Prostate gland (tissue), 2 donors: ENCODE measurements around the gene PITPNC1. TPM values are rescaled to one million over a fixed set of nuclear protein-coding genes. Genes with fewer than 3 reads are reported as not detected.
A peak's percentile ranks its signal among the peaks of the same experiment; 100 is the strongest.

Source experiments
- DNase-seq: peaks from one replicate; pipeline ENCODE4 v3.0.0-alpha.2; 2019; ENCODE audit warnings: low spot score
- H3K27ac ChIP-seq, 2 donors: fragments of 200-600 bp; sonication (generic); 2 replicates each; pipeline ENCODE4 v1.5.1; 2017 to 2019
- H3K27me3 ChIP-seq: fragments of 200-600 bp; sonication (generic); replicated peaks from 2 replicates; pipeline ENCODE4 v1.5.1; 2019; ENCODE audit not compliant: insufficient read depth
- H3K36me3 ChIP-seq, 2 donors: fragments of 200-600 bp; sonication (generic); 1 replicate in 1 of 2; 2 replicates in 1 of 2; pipeline versions ENCODE4 v1.5.1 to v1.8.1; 2017 to 2019
- H3K4me1 ChIP-seq: fragments of 200-600 bp; sonication (generic); replicated peaks from 2 replicates; pipeline ENCODE4 v1.5.1; 2019
- H3K4me3 ChIP-seq, 2 donors: fragments of 200-600 bp; sonication (generic); 2 replicates each; pipeline ENCODE4 v1.5.1; 2017 to 2019
- H3K9me3 ChIP-seq: fragments of 200-600 bp; sonication (generic); 2 replicates; pipeline ENCODE4 v1.5.1; 2017
- POLR2A ChIP-seq: fragments of 450-650 bp; IDR thresholded peaks from one replicate; pipeline ENCODE4 v1.6.1; 2016; ENCODE audit warnings: antibody characterized with exemption, mild to moderate bottlenecking
- POLR2AphosphoS5 ChIP-seq: sonication (generic); formaldehyde crosslinking; IDR thresholded peaks from one replicate; pipeline ENCODE4 v1.6.1; 2017; ENCODE audit warnings: antibody characterized with exemption
- WGBS: methylation state at CpG from one replicate; pipeline ENCODE4 v1.1.5; 2018; 5-methylcytosine and 5-hydroxymethylcytosine counted together
- intact Hi-C: fragments of 100-400 bp; cut with DNase I; formaldehyde crosslinking; loops from one replicate; pipeline ENCODE4 v1.14.2; 2022
- total RNA-seq, 2 donors: library from RNA; depleted of rRNA; stranded (reverse); fragments of >200 nt; gene quantifications; one replicate each; pipeline ENCODE4 v1.1.0, GENCODE V29; 2016
- TF ChIP-seq, protein P1 (sequence below), 4 experiments: fragments of 200-600 bp in 2 of 4; fragments of 450-650 bp in 2 of 4; sonication (generic) in 2 of 4; IDR thresholded peaks; 1 replicate in 3 of 4; 2 replicates in 1 of 4; pipeline ENCODE4 v1.5.1; 2016 to 2019; ENCODE audit warnings: antibody characterized with exemption in 4 of 4, mild to moderate bottlenecking in 2 of 4, moderate library complexity in 2 of 4

PITPNC1 gene
- total RNA-seq, 2 donors from 2014 or later, result 10.1 to 12.9 TPM

DNA sequence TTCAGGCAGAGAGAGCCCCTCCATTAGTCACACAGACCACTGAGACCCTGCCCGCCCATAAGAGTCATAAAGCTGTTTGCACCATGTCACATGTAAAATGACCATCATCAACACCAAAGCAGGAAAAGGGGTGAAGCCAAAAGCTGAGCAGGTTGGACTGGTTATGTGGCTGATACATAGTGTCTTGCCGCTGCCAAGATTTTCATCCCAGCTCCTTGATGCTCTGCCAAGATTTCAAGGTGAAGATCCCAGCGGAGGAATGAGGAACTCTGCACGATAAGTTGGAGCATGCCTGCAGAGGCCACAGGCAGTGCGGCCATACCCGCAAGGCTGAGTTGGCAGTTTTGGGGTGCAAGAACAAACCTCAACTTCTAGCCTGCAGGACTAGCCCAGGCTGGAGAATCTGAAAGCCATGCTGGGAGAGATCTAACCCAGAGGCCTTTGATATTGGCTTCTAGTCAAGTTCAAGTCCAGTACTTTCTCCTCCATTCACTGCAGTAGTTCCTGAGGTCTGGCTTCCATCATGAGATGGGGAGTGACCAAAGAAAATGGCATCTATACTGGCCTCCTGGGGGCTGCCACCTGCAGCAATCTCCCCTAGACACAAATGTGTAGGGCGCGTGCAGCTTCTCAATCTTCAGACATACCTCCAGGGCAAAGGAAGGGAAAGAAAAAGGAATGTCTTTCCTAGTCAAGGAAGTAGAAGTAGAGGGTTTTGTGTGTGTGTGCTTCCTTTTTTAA, 261.0 kb downstream of the PITPNC1 start:
- WGBS, result 46% methylated on average over 8 of the region's 8 CpGs
- Histone ChIP-seq H3K27me3 (no peaks in the 10 kb centered on the region), H3K9me3 (no peaks in the 10 kb centered on the region), H3K27ac (peak overlapping the region; percentile 78 to 83), H3K4me1 (peaks cover 22% of the 10 kb centered on the region), H3K4me3 (no peak overlapping the region), H3K36me3 (no peaks in the 10 kb centered on the region)
- intact Hi-C loops, result no loop called here
- TF ChIP-seq POLR2AphosphoS5, result peak; percentile 97
- TF ChIP-seq POLR2A, result no peak
- TF ChIP-seq, protein P1, sequence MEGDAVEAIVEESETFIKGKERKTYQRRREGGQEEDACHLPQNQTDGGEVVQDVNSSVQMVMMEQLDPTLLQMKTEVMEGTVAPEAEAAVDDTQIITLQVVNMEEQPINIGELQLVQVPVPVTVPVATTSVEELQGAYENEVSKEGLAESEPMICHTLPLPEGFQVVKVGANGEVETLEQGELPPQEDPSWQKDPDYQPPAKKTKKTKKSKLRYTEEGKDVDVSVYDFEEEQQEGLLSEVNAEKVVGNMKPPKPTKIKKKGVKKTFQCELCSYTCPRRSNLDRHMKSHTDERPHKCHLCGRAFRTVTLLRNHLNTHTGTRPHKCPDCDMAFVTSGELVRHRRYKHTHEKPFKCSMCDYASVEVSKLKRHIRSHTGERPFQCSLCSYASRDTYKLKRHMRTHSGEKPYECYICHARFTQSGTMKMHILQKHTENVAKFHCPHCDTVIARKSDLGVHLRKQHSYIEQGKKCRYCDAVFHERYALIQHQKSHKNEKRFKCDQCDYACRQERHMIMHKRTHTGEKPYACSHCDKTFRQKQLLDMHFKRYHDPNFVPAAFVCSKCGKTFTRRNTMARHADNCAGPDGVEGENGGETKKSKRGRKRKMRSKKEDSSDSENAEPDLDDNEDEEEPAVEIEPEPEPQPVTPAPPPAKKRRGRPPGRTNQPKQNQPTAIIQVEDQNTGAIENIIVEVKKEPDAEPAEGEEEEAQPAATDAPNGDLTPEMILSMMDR (IDR thresholded peaks at IDR 0.05), result peak in 2 of 4 experiments; percentile 18 to 33
- DNase-seq, result peak; percentile 96

DNA sequence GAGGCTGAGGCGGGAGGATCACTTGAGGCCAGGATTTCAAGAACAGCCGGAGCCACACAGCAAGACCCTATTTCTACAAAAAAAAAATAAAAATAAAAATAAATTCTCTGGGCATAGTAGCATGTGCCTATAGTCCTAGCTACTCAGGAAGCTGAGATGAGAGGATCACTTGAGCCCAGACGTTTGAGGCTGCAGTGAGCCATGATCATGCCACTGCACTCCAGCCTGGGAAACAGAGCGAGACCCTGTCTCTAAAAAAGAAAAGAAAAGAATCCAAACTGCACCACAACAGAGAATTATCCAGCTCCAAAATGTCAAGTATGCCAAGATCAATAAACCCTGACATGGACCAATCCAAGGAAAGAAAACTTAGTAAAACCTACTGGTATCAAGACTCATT, 261.8 kb downstream of the PITPNC1 start:
- WGBS, result 67% methylated on average over 4 of the region's 4 CpGs
- no peak for TF ChIP-seq POLR2AphosphoS5
- TF ChIP-seq POLR2A, result no peak
- TF ChIP-seq, protein P1 (IDR thresholded peaks at IDR 0.05), result no peak
- Histone ChIP-seq H3K27ac (peak overlapping the region; percentile 78 to 83), H3K4me1 (peaks cover 22% of the 10 kb centered on the region), H3K27me3 (no peaks in the 10 kb centered on the region), H3K9me3 (no peaks in the 10 kb centered on the region), H3K4me3 (no peak overlapping the region), H3K36me3 (no peaks in the 10 kb centered on the region)
- intact Hi-C loops, result no loop called here
- DNase-seq, result no peak

DNA sequence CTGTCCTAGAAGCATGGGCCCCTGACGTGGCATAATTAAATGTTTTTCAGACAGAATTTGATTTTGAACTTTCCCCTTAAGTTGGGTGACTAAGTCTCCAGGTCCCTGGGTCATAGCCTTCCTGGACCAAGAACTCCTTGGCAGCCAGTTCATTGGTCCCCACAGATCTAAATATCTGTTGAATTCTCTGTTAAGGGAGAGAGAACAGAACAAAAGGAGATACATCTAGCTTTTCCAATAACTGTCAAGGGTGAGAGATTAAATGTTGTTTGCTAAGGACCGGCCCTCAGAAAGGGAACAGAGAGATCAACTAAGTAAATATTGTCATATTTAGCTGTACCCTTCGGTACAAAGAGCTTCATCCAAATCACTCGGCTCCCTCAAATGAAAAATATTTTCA, 262.5 kb downstream of the PITPNC1 start:
- Histone ChIP-seq H3K27ac (peak overlapping the region; percentile 78 to 83), H3K4me1 (peaks cover 22% of the 10 kb centered on the region)
- 9% methylated on average over 4 of the region's 4 CpGs for WGBS

DNA sequence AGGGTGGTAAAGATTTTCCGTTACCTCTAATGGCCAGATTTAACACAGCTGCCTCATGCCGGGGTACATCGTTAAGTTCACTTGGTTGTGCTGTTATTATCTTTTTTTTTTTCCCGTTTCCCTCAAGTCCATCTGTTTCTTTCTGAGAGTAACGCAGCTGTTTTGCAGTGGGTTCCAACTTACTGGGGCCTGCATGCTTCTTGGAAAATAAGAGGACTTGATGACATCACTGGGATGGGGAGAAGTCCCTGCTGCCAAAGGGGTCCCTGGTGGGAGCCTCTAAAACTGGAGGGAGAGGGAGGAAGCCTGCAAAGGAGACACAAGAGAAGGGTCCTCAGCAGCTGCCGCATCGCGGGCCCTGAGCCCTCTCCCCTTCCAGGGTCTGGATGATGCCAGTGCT, 262.9 kb downstream of the PITPNC1 start:
- Histone ChIP-seq H3K4me1 (peaks cover 22% of the 10 kb centered on the region), H3K27me3 (no peaks in the 10 kb centered on the region), H3K36me3 (no peaks in the 10 kb centered on the region), H3K27ac (peak overlapping the region; percentile 78 to 83), H3K9me3 (no peaks in the 10 kb centered on the region), H3K4me3 (no peak overlapping the region)
- intact Hi-C loops, result loop anchor here (5.0 kb wide), 1 partner anchor 37 kb away; no protein-coding TSS in a partner anchor
- TF ChIP-seq POLR2A (no peak), POLR2AphosphoS5 (no peak)
- TF ChIP-seq, protein P1 (IDR thresholded peaks at IDR 0.05), result no peak
- WGBS, result 38% methylated on average over 8 of the region's 8 CpGs
- DNase-seq, result no peak

More for the DNA sequence above, 262.5 kb downstream of the PITPNC1 start:
- H3K4me3 ChIP-seq, result no peak overlapping the region
- H3K27me3 ChIP-seq, result no peaks in the 10 kb centered on the region
- no peaks in the 10 kb centered on the region for H3K9me3 ChIP-seq
- intact Hi-C loops, result no loop called here
- H3K36me3 ChIP-seq, result no peaks in the 10 kb centered on the region
- no peak for TF ChIP-seq POLR2A
- TF ChIP-seq, protein P1 (IDR thresholded peaks at IDR 0.05), result no peak
- peak; percentile 85 for TF ChIP-seq POLR2AphosphoS5
- DNase-seq, result peak; percentile 45

DNA sequence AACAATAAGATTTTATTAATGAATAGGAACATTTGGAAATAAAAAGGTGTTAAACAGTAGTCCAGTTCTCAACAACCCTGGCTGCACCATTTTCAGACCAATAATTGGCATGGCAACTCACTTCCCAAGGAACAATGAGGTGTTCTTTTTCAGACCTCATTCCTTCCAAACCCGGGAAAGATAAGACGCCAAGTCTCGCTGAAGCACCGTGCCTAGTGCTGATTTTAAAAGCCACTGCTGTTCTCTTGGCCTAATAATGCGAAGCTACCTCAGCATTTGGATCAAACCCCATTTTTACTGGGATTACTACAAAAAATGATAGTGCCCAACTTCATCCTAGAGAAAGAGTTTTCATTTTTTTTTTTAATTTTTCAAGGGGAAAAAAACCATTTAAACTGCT, 265.4 kb downstream of the PITPNC1 start:
- H3K27ac ChIP-seq, result peak overlapping the region; percentile 13 to 83
- no peaks in the 10 kb centered on the region for H3K9me3 ChIP-seq
- TF ChIP-seq POLR2AphosphoS5, result no peak
- TF ChIP-seq, protein P1 (IDR thresholded peaks at IDR 0.05), result no peak
- TF ChIP-seq POLR2A, result no peak
- DNase-seq, result no peak
- 27% methylated on average over 5 of the region's 5 CpGs for WGBS
- H3K36me3 ChIP-seq, result no peaks in the 10 kb centered on the region
- H3K4me3 ChIP-seq, result no peak overlapping the region
- no peaks in the 10 kb centered on the region for H3K27me3 ChIP-seq
- intact Hi-C loops, result loop anchor here (5.0 kb wide), 1 partner anchor 35 kb away; no protein-coding TSS in a partner anchor
- H3K4me1 ChIP-seq, result peaks cover 22% of the 10 kb centered on the region
